ENCODE measurements around the gene PDE4D. TPM values are rescaled to one million over a fixed set of nuclear protein-coding genes. Genes with fewer than 3 reads are reported as not detected.

Gene PDE4D
- total RNA-seq, 1 donor from 2014 or later, result 7.6 TPM

- TF ChIP-seq CTCF (IDR thresholded peaks at IDR 0.05; ENCODE audit: unreplicated experiment), result no peak
- Mint-ChIP-seq H3K9me3 (ENCODE audit: low read depth) (no peaks in the 10 kb centered on the region), H3K36me3 (ENCODE audit: insufficient read depth) (no peaks in the 10 kb centered on the region), H3K4me1 (ENCODE audit: low read depth) (peaks cover 11% of the 10 kb centered on the region), H3K27me3 (peaks cover 3% of the 10 kb centered on the region), H3K27ac (peak overlapping the region; percentile 51), H3K4me3 (ENCODE audit: low read depth) (peak overlapping the region; percentile 71)
- DNase-seq (ENCODE audit: low spot score, unreplicated experiment), result no peak
These were observed 618.4 kb downstream of the PDE4D start for GRCh38 chr5:59275170-59275509.

- Mint-ChIP-seq H3K9me3 (ENCODE audit: low read depth) (no peaks in the 10 kb centered on the region), H3K27ac (no peak overlapping the region), H3K36me3 (ENCODE audit: insufficient read depth) (no peaks in the 10 kb centered on the region), H3K4me1 (ENCODE audit: low read depth) (peaks cover 11% of the 10 kb centered on the region), H3K4me3 (ENCODE audit: low read depth) (no peak overlapping the region), H3K27me3 (peaks cover 3% of the 10 kb centered on the region)
- TF ChIP-seq CTCF (IDR thresholded peaks at IDR 0.05; ENCODE audit: unreplicated experiment), result no peak
- DNase-seq (ENCODE audit: low spot score, unreplicated experiment), result no peak
These were observed 619.4 kb downstream of the PDE4D start for GRCh38 chr5:59274106-59274636.

DNA sequence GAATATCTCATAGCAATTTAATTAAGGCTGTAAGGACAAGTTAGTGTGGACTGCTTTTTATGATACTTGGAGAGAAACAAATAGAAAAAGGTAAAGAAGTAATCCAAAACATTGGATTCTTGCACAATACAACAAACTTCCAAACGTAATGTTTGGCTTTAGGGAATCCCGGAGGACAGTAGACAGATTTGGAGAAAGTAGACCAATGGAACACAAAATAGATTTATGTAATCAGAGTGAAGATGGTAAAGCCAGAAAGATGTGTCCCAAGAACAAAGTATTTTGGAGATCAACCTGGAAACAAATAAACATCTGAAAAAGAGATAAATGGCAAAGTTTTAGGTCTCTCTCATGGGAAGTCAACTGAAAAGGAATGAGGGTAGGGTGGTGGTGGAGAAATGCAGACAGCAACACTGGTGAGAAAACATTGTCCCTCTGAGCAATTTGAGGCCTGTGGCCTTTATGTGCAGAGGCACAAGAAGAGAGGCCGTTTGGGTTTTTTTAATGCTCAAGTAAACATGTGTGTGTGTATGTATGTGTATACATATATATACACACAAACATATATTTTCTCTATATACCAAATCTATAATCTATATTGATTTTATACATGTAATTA, 620.6 kb downstream of the PDE4D start:
- peaks cover 11% of the 10 kb centered on the region for H3K4me1 Mint-ChIP-seq (ENCODE audit: low read depth)
- DNase-seq (ENCODE audit: low spot score, unreplicated experiment), result no peak
- no peak overlapping the region for H3K27ac Mint-ChIP-seq
- H3K4me3 Mint-ChIP-seq (ENCODE audit: low read depth), result no peak overlapping the region
- TF ChIP-seq CTCF (IDR thresholded peaks at IDR 0.05; ENCODE audit: unreplicated experiment), result no peak
- H3K9me3 Mint-ChIP-seq (ENCODE audit: low read depth), result no peaks in the 10 kb centered on the region
- H3K36me3 Mint-ChIP-seq (ENCODE audit: insufficient read depth), result no peaks in the 10 kb centered on the region
- peaks cover 3% of the 10 kb centered on the region for H3K27me3 Mint-ChIP-seq

GRCh38 chr5:59268756-59269415, 624.6 kb downstream of the PDE4D start:
- DNase-seq (ENCODE audit: low spot score, unreplicated experiment), result no peak
- TF ChIP-seq CTCF (IDR thresholded peaks at IDR 0.05; ENCODE audit: unreplicated experiment), result no peak
- Mint-ChIP-seq H3K27ac (no peak overlapping the region), H3K4me1 (ENCODE audit: low read depth) (peaks cover 4% of the 10 kb centered on the region), H3K9me3 (ENCODE audit: low read depth) (no peaks in the 10 kb centered on the region), H3K4me3 (ENCODE audit: low read depth) (no peak overlapping the region), H3K36me3 (ENCODE audit: insufficient read depth) (no peaks in the 10 kb centered on the region), H3K27me3 (no peaks in the 10 kb centered on the region)

- Mint-ChIP-seq H3K4me3 (ENCODE audit: low read depth) (no peak overlapping the region), H3K36me3 (ENCODE audit: insufficient read depth) (no peaks in the 10 kb centered on the region), H3K4me1 (ENCODE audit: low read depth) (peaks cover 4% of the 10 kb centered on the region), H3K27me3 (no peaks in the 10 kb centered on the region), H3K9me3 (ENCODE audit: low read depth) (no peaks in the 10 kb centered on the region), H3K27ac (no peak overlapping the region)
- DNase-seq (ENCODE audit: low spot score, unreplicated experiment), result no peak
- no peak for TF ChIP-seq CTCF (IDR thresholded peaks at IDR 0.05; ENCODE audit: unreplicated experiment)
These were observed 626.5 kb downstream of the PDE4D start for GRCh38 chr5:59267033-59267432.

Data from progenitor cell of endocrine pancreas (in vitro differentiated cells).